Large intestine (tissue), 3 donors: Measurements from ENCODE around the gene LCE1F. TPM values are rescaled to one million over a fixed set of nuclear protein-coding genes. Genes with fewer than 3 reads are reported as not detected.

ENCODE experiments used
- DNase-seq, 2 donors: peaks; one replicate each; pipeline versions ENCODE4 v3.0.0 to v3.0.0-alpha.2; 2013
- H3K27ac ChIP-seq: one replicate; pipeline ENCODE4 v1.5.1; 2013; ENCODE audit warnings: low read length
- H3K27me3 ChIP-seq: 2 replicates; pipeline ENCODE4 v1.6.1; 2013; ENCODE audit warnings: low read length; ENCODE audit not compliant: control insufficient read depth, insufficient read depth
- H3K36me3 ChIP-seq: 2 replicates; pipeline ENCODE4 v1.6.1; 2013; ENCODE audit warnings: low read length; ENCODE audit not compliant: control insufficient read depth, insufficient read depth
- H3K4me1 ChIP-seq: one replicate; pipeline ENCODE4 v1.6.1; 2013; ENCODE audit warnings: low read length; ENCODE audit not compliant: control insufficient read depth, insufficient read depth
- H3K4me3 ChIP-seq: one replicate; pipeline ENCODE4 v1.5.1; 2013; ENCODE audit warnings: low read length
- H3K9me3 ChIP-seq: one replicate; pipeline ENCODE4 v1.6.1; 2013; ENCODE audit warnings: mild to moderate bottlenecking, low read depth, low read length, moderate library complexity; ENCODE audit not compliant: control insufficient read depth
- WGBS: methylation state at CpG from one replicate; pipeline ENCODE4 v1.1.5; 2013; ENCODE audit warnings: low lambda C conversion rate; ENCODE audit not compliant: insufficient coverage; 5-methylcytosine and 5-hydroxymethylcytosine counted together
- polyA plus RNA-seq: library from polyadenylated mRNA; unstranded; fragments of 120-200 nt; gene quantifications from one replicate; pipeline ENCODE4 v1.2.1, GENCODE V29; 2013

The LCE1F gene
- polyA plus RNA-seq, 1 donor, result not detected

- H3K27ac ChIP-seq, result no peak overlapping the region
- H3K4me1 ChIP-seq, result no peaks in the 10 kb centered on the region
- no peaks in the 10 kb centered on the region for H3K9me3 ChIP-seq
- WGBS, result 100% methylated on average over 1 of the region's 1 CpG
- no peak overlapping the region for H3K4me3 ChIP-seq
- DNase-seq, result no peak
- no peaks in the 10 kb centered on the region for H3K27me3 ChIP-seq
- no peaks in the 10 kb centered on the region for H3K36me3 ChIP-seq
Measured at GRCh38 chr1:152747831-152748230, 27.1 kb upstream of the LCE1F start.

- no CpG with 5 or more reads among the region's 1 CpG for WGBS
Measured at GRCh38 chr1:152752225-152752624, 22.7 kb upstream of the LCE1F start.

GRCh38 chr1:152753586-152753985 lies 21.4 kb upstream of the LCE1F start:
- H3K4me3 ChIP-seq, result no peak overlapping the region
- H3K4me1 ChIP-seq, result no peaks in the 10 kb centered on the region
- no CpG with 5 or more reads among the region's 1 CpG for WGBS
- H3K27ac ChIP-seq, result no peak overlapping the region
- DNase-seq, result no peak
- no peaks in the 10 kb centered on the region for H3K36me3 ChIP-seq
- no peaks in the 10 kb centered on the region for H3K27me3 ChIP-seq
- no peaks in the 10 kb centered on the region for H3K9me3 ChIP-seq

More at GRCh38 chr1:152752225-152752624, 22.7 kb upstream of the LCE1F start:
- no peaks in the 10 kb centered on the region for H3K27me3 ChIP-seq
- no peaks in the 10 kb centered on the region for H3K36me3 ChIP-seq
- H3K9me3 ChIP-seq, result no peaks in the 10 kb centered on the region
- no peaks in the 10 kb centered on the region for H3K4me1 ChIP-seq
- H3K4me3 ChIP-seq, result no peak overlapping the region
- no peak overlapping the region for H3K27ac ChIP-seq
- DNase-seq, result no peak

- no peaks in the 10 kb centered on the region for H3K4me1 ChIP-seq
- DNase-seq, result no peak
- WGBS, result no CpG with 5 or more reads among the region's 2 CpGs
- H3K36me3 ChIP-seq, result no peaks in the 10 kb centered on the region
- no peaks in the 10 kb centered on the region for H3K27me3 ChIP-seq
- no peak overlapping the region for H3K27ac ChIP-seq
- no peak overlapping the region for H3K4me3 ChIP-seq
- H3K9me3 ChIP-seq, result no peaks in the 10 kb centered on the region
Measured at GRCh38 chr1:152756872-152757271, 18.1 kb upstream of the LCE1F start.

GRCh38 chr1:152757747-152758146 lies 17.2 kb upstream of the LCE1F start, which contains the start of gene KPRP:
Gene KPRP (plus strand): TSS chr1:152758025. CDS start chr1:152759589, 1,564 bp downstream.
- no peak for DNase-seq
- Histone ChIP-seq H3K4me1 (no peaks in the 10 kb centered on the region), H3K27me3 (no peaks in the 10 kb centered on the region), H3K36me3 (no peaks in the 10 kb centered on the region), H3K4me3 (no peak within 1 kb of the TSS), H3K27ac (no peak within 1 kb of the TSS), H3K9me3 (no peaks in the 10 kb centered on the region)
- WGBS, result no CpG with 5 or more reads among the region's 6 CpGs

GRCh38 chr1:152758636-152759035 lies 16.3 kb upstream of the LCE1F start:
- no peak overlapping the region for H3K4me3 ChIP-seq
- no peak for DNase-seq
- no CpG with 5 or more reads among the region's 4 CpGs for WGBS
- no peaks in the 10 kb centered on the region for H3K27me3 ChIP-seq
- no peaks in the 10 kb centered on the region for H3K9me3 ChIP-seq
- no peaks in the 10 kb centered on the region for H3K4me1 ChIP-seq
- no peak overlapping the region for H3K27ac ChIP-seq
- no peaks in the 10 kb centered on the region for H3K36me3 ChIP-seq

GRCh38 chr1:152759453-152760173 lies 15.3 kb upstream of the LCE1F start:
- no peaks in the 10 kb centered on the region for H3K9me3 ChIP-seq
- no peak overlapping the region for H3K27ac ChIP-seq
- no peaks in the 10 kb centered on the region for H3K36me3 ChIP-seq
- H3K4me1 ChIP-seq, result no peaks in the 10 kb centered on the region
- DNase-seq, result no peak
- no peak overlapping the region for H3K4me3 ChIP-seq
- no peaks in the 10 kb centered on the region for H3K27me3 ChIP-seq
- WGBS, result no CpG with 5 or more reads among the region's 8 CpGs

- Histone ChIP-seq H3K9me3 (no peaks in the 10 kb centered on the region), H3K4me1 (no peaks in the 10 kb centered on the region), H3K27ac (no peak overlapping the region), H3K36me3 (no peaks in the 10 kb centered on the region), H3K27me3 (no peaks in the 10 kb centered on the region), H3K4me3 (no peak overlapping the region)
- no peak for DNase-seq
- no CpG with 5 or more reads among the region's 31 CpGs for WGBS
Measured at GRCh38 chr1:152760551-152761190, 14.3 kb upstream of the LCE1F start.

- Histone ChIP-seq H3K4me1 (no peaks in the 10 kb centered on the region), H3K36me3 (no peaks in the 10 kb centered on the region), H3K9me3 (no peaks in the 10 kb centered on the region), H3K4me3 (no peak overlapping the region), H3K27ac (no peak overlapping the region), H3K27me3 (no peaks in the 10 kb centered on the region)
- DNase-seq, result no peak
- WGBS, result 80% methylated on average over 1 of the region's 3 CpGs
Measured at GRCh38 chr1:152761609-152762213, 13.2 kb upstream of the LCE1F start.

GRCh38 chr1:152768847-152769533 lies 6.0 kb upstream of the LCE1F start:
- Histone ChIP-seq H3K36me3 (no peaks in the 10 kb centered on the region), H3K27ac (no peak overlapping the region), H3K27me3 (no peaks in the 10 kb centered on the region), H3K9me3 (no peaks in the 10 kb centered on the region), H3K4me1 (no peaks in the 10 kb centered on the region), H3K4me3 (no peak overlapping the region)
- WGBS, result 67% methylated on average over 1 of the region's 8 CpGs
- no peak for DNase-seq
